GM12892 (cell line): ENCODE measurements around the gene LRRC10B.

Source experiments
- POLR2A ChIP-seq: IDR thresholded peaks from 2 replicates; pipeline ENCODE4 v1.6.1; 2011; ENCODE audit warnings: low read depth, low read length, control low read depth
- POLR2AphosphoS5 ChIP-seq: IDR thresholded peaks from 2 replicates; pipeline ENCODE4 v1.6.1; 2011; ENCODE audit warnings: low read depth, low read length, control low read depth

DNA sequence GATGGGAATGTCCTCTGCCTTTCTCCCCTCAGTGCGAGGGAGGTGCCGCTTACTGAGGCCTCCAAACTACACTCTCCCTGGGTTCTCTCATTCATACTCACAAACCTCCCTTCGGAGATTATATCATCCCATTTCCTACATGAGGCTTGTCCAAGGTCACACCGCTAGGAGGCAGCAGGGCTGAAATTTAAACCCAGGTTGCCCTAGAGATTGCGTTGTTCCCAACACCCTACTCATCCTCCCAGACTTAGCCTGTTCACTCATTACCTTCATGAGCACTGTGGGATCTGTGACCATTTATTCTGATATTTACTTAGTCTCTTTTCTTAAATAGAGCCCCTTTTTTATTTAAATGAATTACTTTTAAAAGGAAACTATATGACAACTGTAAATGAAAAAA, 47.6 kb upstream of the LRRC10B start:
- TF ChIP-seq POLR2A (no peak), POLR2AphosphoS5 (no peak)
